Stimulated activated CD8-positive, alpha-beta memory T cell treated with anti-CD3 and anti-CD28 coated beads, Interleukin-4, amount 100 ng/mL, for 48 hours (primary cell): ENCODE measurements around the gene CHADL.

ENCODE experiments used
- DNase-seq: peaks from one replicate; pipeline ENCODE4 v3.0.0-alpha.2; 2020

Gene CHADL

GRCh38 chr22:41256254-41257253 is 15.8 kb upstream of the CHADL start:
- DNase-seq: no peak

- no peak for DNase-seq
Observed at GRCh38 chr22:41254230-41254629, 13.5 kb upstream of the CHADL start.

- no peak for DNase-seq
Observed at GRCh38 chr22:41252365-41252764, 11.6 kb upstream of the CHADL start.

- no peak for DNase-seq
Observed at GRCh38 chr22:41250127-41250526, 9.4 kb upstream of the CHADL start.

GRCh38 chr22:41249442-41249841 is 8.7 kb upstream of the CHADL start:
- DNase-seq: no peak

- no peak for DNase-seq
Observed at GRCh38 chr22:41248758-41249157, 8.0 kb upstream of the CHADL start.

- no peak for DNase-seq
Observed at GRCh38 chr22:41248314-41248713, 7.6 kb upstream of the CHADL start.

- no peak for DNase-seq
Observed at GRCh38 chr22:41247703-41248102, 7.0 kb upstream of the CHADL start.

GRCh38 chr22:41245917-41246499 is 5.3 kb upstream of the CHADL start:
- no peak for DNase-seq

GRCh38 chr22:41243361-41243760 is 2.6 kb upstream of the CHADL start:
- DNase-seq: no peak

GRCh38 chr22:41242396-41243117 is 1.8 kb upstream of the CHADL start:
- DNase-seq: no peak

- DNase-seq: no peak
Observed at GRCh38 chr22:41241133-41241676, 474 bp upstream of the CHADL start.

GRCh38 chr22:41239443-41240128 is 1.1 kb downstream of the CHADL start:
- no peak for DNase-seq

- DNase-seq: no peak
Observed at GRCh38 chr22:41238570-41239442, 1.9 kb downstream of the CHADL start.

- peak; percentile 85 for DNase-seq
Observed at GRCh38 chr22:41237707-41238569, 2.8 kb downstream of the CHADL start.

GRCh38 chr22:41237036-41237706 is 3.6 kb downstream of the CHADL start:
- DNase-seq: no peak

GRCh38 chr22:41234815-41235695 is 5.7 kb downstream of the CHADL start:
- no peak for DNase-seq

GRCh38 chr22:41231369-41231768 is 9.4 kb downstream of the CHADL start:
- DNase-seq: no peak

- DNase-seq: no peak
Observed at GRCh38 chr22:41230401-41230785, 10.3 kb downstream of the CHADL start.
